Osteocyte (in vitro differentiated cells): ENCODE results near the gene TMBIM4. TPM values are rescaled to one million over a fixed set of nuclear protein-coding genes. Genes with fewer than 3 reads are reported as not detected.
A peak's percentile ranks its signal among the peaks of the same experiment; 100 is the strongest.
"Not testable (repeated sequence)": the region's sequence is repeated elsewhere in the genome, so short reads cannot be mapped to it uniquely, and the experiment has no call there.

Experiments
- DNase-seq: peaks from one replicate; pipeline ENCODE4 v3.0.0; 2021; ENCODE audit warnings: mixed read lengths; ENCODE audit not compliant: unreplicated experiment; ENCODE audit errors: extremely low spot score
- H3K27ac Mint-ChIP-seq: one replicate; pipeline ENCODE4 v1.8.0; 2021; ENCODE audit warnings: mild to moderate bottlenecking, mixed read lengths; ENCODE audit not compliant: unreplicated experiment
- H3K27me3 Mint-ChIP-seq: one replicate; pipeline ENCODE4 v1.8.0; 2021; ENCODE audit warnings: mixed read lengths; ENCODE audit not compliant: unreplicated experiment
- H3K36me3 Mint-ChIP-seq: one replicate; pipeline ENCODE4 v1.8.0; 2021; ENCODE audit warnings: mixed read lengths; ENCODE audit not compliant: unreplicated experiment
- H3K4me1 Mint-ChIP-seq: one replicate; pipeline ENCODE4 v1.8.0; 2021; ENCODE audit warnings: mixed read lengths; ENCODE audit not compliant: unreplicated experiment
- H3K4me3 Mint-ChIP-seq: one replicate; pipeline ENCODE4 v1.8.0; 2021; ENCODE audit warnings: mild to moderate bottlenecking, moderate library complexity, mixed read lengths; ENCODE audit not compliant: unreplicated experiment
- H3K9me3 Mint-ChIP-seq: one replicate; pipeline ENCODE4 v1.8.0; 2021; ENCODE audit warnings: mixed read lengths; ENCODE audit not compliant: unreplicated experiment
- total RNA-seq: library from RNA; stranded (reverse); gene quantifications from 2 replicates; pipeline ENCODE4 v1.2.1, GENCODE V29; 2021
- TF ChIP-seq, protein P1 (sequence below): fragments of 200-600 bp; sonication (generic); IDR thresholded peaks from 2 replicates; pipeline ENCODE4 v1.5.0; 2021; ENCODE audit warnings: antibody characterized with exemption, mild to moderate bottlenecking, moderate library complexity

TMBIM4 gene
- total RNA-seq, 1 donor from 2014 or later: 51.2 TPM

DNA sequence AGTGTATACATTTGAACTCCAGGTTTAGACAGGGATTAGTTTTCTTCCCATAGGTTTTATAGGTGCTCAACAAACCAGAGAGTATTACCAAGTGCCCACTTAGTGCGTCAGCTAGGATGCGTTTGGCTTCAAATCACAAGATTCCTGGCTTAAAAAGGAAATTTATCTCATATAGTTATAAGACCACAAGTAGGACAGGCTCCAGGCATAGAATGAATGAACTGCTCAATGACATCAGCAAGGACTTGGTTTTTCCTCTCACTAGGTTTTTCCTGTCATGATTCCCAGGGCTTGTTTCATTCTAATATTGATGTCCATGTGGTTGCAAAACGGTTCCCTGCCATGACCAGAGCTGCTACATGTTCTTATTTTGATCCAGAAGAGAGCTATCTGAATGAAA, 13.2 kb upstream of the TMBIM4 start:
- Mint-ChIP-seq H3K9me3 (peaks cover 7% of the 10 kb centered on the region), H3K36me3 (no peaks in the 10 kb centered on the region), H3K27ac (no peak overlapping the region), H3K27me3 (peaks cover 40% of the 10 kb centered on the region), H3K4me1 (no peaks in the 10 kb centered on the region), H3K4me3 (no peak overlapping the region)
- TF ChIP-seq, protein P1, sequence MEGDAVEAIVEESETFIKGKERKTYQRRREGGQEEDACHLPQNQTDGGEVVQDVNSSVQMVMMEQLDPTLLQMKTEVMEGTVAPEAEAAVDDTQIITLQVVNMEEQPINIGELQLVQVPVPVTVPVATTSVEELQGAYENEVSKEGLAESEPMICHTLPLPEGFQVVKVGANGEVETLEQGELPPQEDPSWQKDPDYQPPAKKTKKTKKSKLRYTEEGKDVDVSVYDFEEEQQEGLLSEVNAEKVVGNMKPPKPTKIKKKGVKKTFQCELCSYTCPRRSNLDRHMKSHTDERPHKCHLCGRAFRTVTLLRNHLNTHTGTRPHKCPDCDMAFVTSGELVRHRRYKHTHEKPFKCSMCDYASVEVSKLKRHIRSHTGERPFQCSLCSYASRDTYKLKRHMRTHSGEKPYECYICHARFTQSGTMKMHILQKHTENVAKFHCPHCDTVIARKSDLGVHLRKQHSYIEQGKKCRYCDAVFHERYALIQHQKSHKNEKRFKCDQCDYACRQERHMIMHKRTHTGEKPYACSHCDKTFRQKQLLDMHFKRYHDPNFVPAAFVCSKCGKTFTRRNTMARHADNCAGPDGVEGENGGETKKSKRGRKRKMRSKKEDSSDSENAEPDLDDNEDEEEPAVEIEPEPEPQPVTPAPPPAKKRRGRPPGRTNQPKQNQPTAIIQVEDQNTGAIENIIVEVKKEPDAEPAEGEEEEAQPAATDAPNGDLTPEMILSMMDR: no peak
- DNase-seq: no peak

- H3K4me1 Mint-ChIP-seq: no peaks in the 10 kb centered on the region
- peaks cover 27% of the 10 kb centered on the region for H3K27me3 Mint-ChIP-seq
- H3K4me3 Mint-ChIP-seq: no peak overlapping the region
- no peaks in the 10 kb centered on the region for H3K9me3 Mint-ChIP-seq
- DNase-seq: no peak
- TF ChIP-seq, protein P1: no peak
- H3K27ac Mint-ChIP-seq: no peak overlapping the region
- no peaks in the 10 kb centered on the region for H3K36me3 Mint-ChIP-seq
Measured at GRCh38 chr12:66176105-66176900, 6.5 kb upstream of the TMBIM4 start.

GRCh38 chr12:66174391-66175325, 4.9 kb upstream of the TMBIM4 start:
- H3K27me3 Mint-ChIP-seq: peaks cover 27% of the 10 kb centered on the region
- not testable (repeated sequence) for H3K27ac Mint-ChIP-seq, H3K36me3 Mint-ChIP-seq, DNase-seq, H3K4me3 Mint-ChIP-seq, H3K9me3 Mint-ChIP-seq, H3K4me1 Mint-ChIP-seq

GRCh38 chr12:66170606-66171005, 810 bp upstream of the TMBIM4 start:
- TF ChIP-seq, protein P1: no peak
- Mint-ChIP-seq H3K27ac (peak overlapping the region; percentile 99), H3K4me3 (peak overlapping the region; percentile 91), H3K4me1 (peaks cover 10% of the 10 kb centered on the region), H3K36me3 (peaks cover 4% of the 10 kb centered on the region), H3K27me3 (peaks cover 2% of the 10 kb centered on the region), H3K9me3 (no peaks in the 10 kb centered on the region)
- no peak for DNase-seq

GRCh38 chr12:66168410-66168809, 1.4 kb downstream of the TMBIM4 start:
- Mint-ChIP-seq H3K36me3 (peaks cover 8% of the 10 kb centered on the region), H3K27me3 (peaks cover 3% of the 10 kb centered on the region), H3K4me3 (peak overlapping the region; percentile 91), H3K4me1 (peaks cover 10% of the 10 kb centered on the region), H3K9me3 (peaks cover 9% of the 10 kb centered on the region), H3K27ac (peak overlapping the region; percentile 99)
- DNase-seq: no peak
- TF ChIP-seq, protein P1: no peak
